HEK293 (cell line): Measurements from ENCODE around the gene KCNJ11.

Experiments used
- TRIM28 ChIP-seq: IDR thresholded peaks from 2 replicates; pipeline ENCODE4 v1.6.1; 2011; ENCODE audit warnings: low read length, control low read depth, borderline replicate concordance
- ZNF112 ChIP-seq: fragments of 450-650 bp; formaldehyde crosslinking; IDR thresholded peaks from 2 replicates; pipeline ENCODE4 v1.5.0; 2017; ENCODE audit warnings: missing biosample characterization, missing genetic modification characterization
- ZNF366 ChIP-seq: fragments of 450-650 bp; formaldehyde crosslinking; conservative IDR thresholded peaks from 2 replicates; pipeline ENCODE4 v1.5.1; 2016; ENCODE audit warnings: missing biosample characterization, missing genetic modification characterization
- ZNF600 ChIP-seq: fragments of 450-650 bp; formaldehyde crosslinking; IDR thresholded peaks from 2 replicates; pipeline ENCODE4 v1.5.1; 2016; ENCODE audit warnings: missing biosample characterization, missing genetic modification characterization
- ZNF610 ChIP-seq: fragments of 450-650 bp; formaldehyde crosslinking; IDR thresholded peaks from 2 replicates; pipeline ENCODE4 v1.5.1; 2016; ENCODE audit warnings: missing biosample characterization, missing genetic modification characterization, borderline replicate concordance
- ZNF660 ChIP-seq: fragments of 450-650 bp; IDR thresholded peaks from 2 replicates; pipeline ENCODE4 v1.5.1; 2018; ENCODE audit warnings: missing biosample characterization, mild to moderate bottlenecking, missing genetic modification characterization
- ZNF791 ChIP-seq: fragments of 450-650 bp; formaldehyde crosslinking; IDR thresholded peaks from 2 replicates; pipeline ENCODE4 v1.5.1; 2016; ENCODE audit warnings: missing biosample characterization, missing genetic modification characterization
- TF ChIP-seq, protein P1 (sequence below): fragments of 450-650 bp; formaldehyde crosslinking; IDR thresholded peaks from 2 replicates; pipeline ENCODE4 v1.5.1; 2016; ENCODE audit warnings: missing biosample characterization, missing genetic modification characterization
- TF ChIP-seq, protein P2 (sequence below): fragments of 450-650 bp; formaldehyde crosslinking; IDR thresholded peaks from 2 replicates; pipeline ENCODE4 v1.5.1; 2016; ENCODE audit warnings: missing biosample characterization, missing genetic modification characterization
- TF ChIP-seq, protein P3 (sequence below): fragments of 450-650 bp; formaldehyde crosslinking; IDR thresholded peaks from 2 replicates; pipeline ENCODE4 v1.5.1; 2016; ENCODE audit warnings: missing biosample characterization, missing genetic modification characterization

DNA sequence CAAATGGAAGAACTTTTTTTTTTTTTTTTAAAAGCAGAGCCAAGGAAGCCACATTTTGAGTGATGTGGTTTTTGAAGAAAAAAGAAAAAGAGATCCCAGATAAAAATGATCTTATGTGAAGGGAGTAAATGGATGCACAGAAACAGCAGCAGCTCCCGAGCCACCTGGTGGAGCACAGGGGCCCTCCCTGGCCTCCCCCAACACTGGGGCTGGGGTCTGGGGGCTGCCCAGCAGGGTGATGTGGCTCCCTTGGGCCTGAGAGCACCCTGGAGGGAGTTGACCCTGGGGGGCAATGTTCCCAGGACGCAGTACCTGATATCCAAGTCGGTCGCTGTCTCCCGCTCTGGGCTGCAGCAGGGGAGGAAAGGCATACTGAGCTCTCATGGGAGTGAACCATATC lies 26.5 kb upstream of the KCNJ11 start:
- no peak for TF ChIP-seq ZNF791 (tag by site-specific recombination)
- TF ChIP-seq, protein P1, sequence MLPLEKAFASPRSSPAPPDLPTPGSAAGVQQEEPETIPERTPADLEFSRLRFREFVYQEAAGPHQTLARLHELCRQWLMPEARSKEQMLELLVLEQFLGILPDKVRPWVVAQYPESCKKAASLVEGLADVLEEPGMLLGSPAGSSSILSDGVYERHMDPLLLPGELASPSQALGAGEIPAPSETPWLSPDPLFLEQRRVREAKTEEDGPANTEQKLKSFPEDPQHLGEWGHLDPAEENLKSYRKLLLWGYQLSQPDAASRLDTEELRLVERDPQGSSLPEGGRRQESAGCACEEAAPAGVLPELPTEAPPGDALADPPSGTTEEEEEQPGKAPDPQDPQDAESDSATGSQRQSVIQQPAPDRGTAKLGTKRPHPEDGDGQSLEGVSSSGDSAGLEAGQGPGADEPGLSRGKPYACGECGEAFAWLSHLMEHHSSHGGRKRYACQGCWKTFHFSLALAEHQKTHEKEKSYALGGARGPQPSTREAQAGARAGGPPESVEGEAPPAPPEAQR (tag by site-specific recombination) = no peak
- TF ChIP-seq ZNF112 (tag by site-specific recombination) = no peak
- TF ChIP-seq ZNF600 = no peak
- TF ChIP-seq, protein P2, sequence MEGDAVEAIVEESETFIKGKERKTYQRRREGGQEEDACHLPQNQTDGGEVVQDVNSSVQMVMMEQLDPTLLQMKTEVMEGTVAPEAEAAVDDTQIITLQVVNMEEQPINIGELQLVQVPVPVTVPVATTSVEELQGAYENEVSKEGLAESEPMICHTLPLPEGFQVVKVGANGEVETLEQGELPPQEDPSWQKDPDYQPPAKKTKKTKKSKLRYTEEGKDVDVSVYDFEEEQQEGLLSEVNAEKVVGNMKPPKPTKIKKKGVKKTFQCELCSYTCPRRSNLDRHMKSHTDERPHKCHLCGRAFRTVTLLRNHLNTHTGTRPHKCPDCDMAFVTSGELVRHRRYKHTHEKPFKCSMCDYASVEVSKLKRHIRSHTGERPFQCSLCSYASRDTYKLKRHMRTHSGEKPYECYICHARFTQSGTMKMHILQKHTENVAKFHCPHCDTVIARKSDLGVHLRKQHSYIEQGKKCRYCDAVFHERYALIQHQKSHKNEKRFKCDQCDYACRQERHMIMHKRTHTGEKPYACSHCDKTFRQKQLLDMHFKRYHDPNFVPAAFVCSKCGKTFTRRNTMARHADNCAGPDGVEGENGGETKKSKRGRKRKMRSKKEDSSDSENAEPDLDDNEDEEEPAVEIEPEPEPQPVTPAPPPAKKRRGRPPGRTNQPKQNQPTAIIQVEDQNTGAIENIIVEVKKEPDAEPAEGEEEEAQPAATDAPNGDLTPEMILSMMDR (tag by site-specific recombination) = no peak
- no peak for TF ChIP-seq ZNF660 (tag by site-specific recombination)
- no peak for TF ChIP-seq ZNF610 (tag by site-specific recombination)
- TF ChIP-seq, protein P3, sequence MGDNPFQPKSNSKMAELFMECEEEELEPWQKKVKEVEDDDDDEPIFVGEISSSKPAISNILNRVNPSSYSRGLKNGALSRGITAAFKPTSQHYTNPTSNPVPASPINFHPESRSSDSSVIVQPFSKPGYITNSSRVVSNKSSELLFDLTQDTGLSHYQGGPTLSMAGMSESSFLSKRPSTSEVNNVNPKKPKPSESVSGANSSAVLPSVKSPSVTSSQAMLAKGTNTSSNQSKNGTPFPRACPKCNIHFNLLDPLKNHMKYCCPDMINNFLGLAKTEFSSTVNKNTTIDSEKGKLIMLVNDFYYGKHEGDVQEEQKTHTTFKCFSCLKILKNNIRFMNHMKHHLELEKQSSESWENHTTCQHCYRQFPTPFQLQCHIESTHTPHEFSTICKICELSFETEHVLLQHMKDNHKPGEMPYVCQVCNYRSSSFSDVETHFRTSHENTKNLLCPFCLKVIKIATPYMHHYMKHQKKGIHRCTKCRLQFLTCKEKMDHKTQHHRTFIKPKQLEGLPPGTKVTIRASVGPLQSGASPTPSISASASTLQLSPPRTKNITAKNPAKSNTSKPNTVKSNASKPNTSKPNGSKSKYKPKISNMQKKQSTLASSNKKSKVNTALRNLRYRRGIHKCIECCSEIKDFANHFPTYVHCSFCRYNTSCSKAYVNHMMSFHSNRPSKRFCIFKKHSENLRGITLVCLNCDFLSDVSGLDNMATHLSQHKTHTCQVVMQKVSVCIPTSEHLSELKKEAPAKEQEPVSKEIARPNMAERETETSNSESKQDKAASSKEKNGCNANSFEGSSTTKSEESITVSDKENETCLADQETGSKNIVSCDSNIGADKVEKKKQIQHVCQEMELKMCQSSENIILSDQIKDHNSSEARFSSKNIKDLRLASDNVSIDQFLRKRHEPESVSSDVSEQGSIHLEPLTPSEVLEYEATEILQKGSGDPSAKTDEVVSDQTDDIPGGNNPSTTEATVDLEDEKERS = no peak
- no peak for TF ChIP-seq TRIM28
- no peak for TF ChIP-seq ZNF366 (tag by site-specific recombination)
